ENCODE measurements around the gene CSF2RB.

Gene CSF2RB

DNA sequence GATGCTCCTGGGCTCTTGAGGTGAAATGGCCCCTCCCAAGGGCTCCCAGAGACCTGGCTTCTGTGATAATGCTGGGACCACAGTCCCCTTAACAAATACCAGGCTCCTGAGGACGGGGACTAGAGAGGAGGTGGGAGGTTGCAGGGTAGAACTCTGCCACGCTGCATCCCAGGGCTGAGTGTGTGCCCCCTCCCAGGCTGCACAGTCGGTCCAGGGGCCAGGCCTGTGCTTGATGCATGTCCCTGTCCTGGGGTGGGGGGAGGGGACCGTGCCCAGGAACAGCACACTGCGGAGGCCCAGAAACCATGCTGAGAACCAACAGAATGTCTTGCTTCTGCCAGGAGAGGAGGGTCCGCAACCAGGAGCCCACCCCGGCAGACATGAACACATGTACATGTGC, 9.3 kb downstream of the CSF2RB start:
- Mint-ChIP-seq H3K27ac (no peak overlapping the region), H3K9me3 (no peaks in the 10 kb centered on the region), H3K4me1 (ENCODE audit: low read depth) (no peaks in the 10 kb centered on the region), H3K36me3 (ENCODE audit: low read depth) (no peaks in the 10 kb centered on the region), H3K27me3 (peaks cover 33% of the 10 kb centered on the region), H3K4me3 (no peak overlapping the region)
- DNase-seq: no peak

DNA sequence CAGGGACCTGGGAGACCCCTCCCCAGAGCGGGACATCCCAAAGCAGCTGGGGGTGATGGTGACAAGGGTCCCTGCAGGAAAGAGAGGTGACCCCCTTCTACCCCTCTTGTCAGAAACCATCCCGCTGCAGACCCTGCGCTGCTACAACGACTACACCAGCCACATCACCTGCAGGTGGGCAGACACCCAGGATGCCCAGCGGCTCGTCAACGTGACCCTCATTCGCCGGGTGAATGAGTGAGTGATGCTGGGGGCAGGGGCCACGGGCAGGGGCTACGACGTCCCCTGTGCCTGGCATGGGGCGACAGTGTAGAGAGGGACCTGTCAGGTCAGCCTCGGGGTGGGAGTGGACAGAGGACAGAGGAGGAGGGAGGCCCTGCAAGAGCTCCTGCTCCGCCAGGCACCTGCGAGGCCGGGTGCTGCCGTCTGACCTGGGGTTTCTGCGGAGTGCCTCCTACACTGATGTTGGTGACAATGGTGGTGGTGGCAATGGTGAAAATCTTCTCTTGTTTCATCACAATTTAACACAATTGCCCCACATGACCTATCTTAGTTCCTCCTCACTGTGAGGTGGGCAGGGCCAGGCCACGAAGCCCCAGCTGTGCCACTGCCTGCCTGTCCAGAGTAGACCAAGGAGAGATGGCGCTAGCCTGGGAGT, 9.8 kb downstream of the CSF2RB start:
- Mint-ChIP-seq H3K4me1 (ENCODE audit: low read depth) (no peaks in the 10 kb centered on the region), H3K36me3 (ENCODE audit: low read depth) (no peaks in the 10 kb centered on the region), H3K4me3 (no peak overlapping the region), H3K9me3 (no peaks in the 10 kb centered on the region), H3K27me3 (peaks cover 36% of the 10 kb centered on the region), H3K27ac (no peak overlapping the region)
- DNase-seq: no peak

DNA sequence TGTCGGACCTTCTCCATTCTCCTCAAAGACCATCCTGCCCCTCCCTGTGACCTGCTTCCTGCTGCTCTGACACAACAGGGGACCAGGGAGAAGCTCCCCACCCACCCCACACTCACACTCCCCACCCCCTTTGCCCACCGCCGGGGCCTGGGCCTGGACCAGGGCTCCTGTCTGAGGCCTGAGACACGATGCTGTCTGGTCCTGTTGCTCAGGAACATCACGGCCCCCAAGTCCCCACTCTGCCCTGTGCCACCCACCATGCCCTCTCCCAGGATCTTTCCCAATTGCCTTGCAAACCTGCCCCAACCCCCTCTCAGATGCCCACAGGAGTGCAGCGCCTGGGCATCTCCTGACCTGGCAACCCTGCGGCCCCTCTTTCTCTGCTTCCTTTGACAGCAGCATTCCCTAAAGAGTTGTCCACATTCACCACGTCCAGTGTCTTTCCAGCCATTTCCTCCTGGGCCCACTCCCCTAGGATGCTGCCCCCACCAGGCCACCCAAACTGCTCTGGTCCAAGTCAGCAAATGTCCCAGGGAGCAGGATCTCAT, 10.8 kb downstream of the CSF2RB start:
- Mint-ChIP-seq H3K27me3 (peaks cover 40% of the 10 kb centered on the region), H3K36me3 (ENCODE audit: low read depth) (no peaks in the 10 kb centered on the region), H3K4me1 (ENCODE audit: low read depth) (no peaks in the 10 kb centered on the region), H3K4me3 (no peak overlapping the region), H3K27ac (no peak overlapping the region), H3K9me3 (no peaks in the 10 kb centered on the region)
- DNase-seq: no peak

DNA sequence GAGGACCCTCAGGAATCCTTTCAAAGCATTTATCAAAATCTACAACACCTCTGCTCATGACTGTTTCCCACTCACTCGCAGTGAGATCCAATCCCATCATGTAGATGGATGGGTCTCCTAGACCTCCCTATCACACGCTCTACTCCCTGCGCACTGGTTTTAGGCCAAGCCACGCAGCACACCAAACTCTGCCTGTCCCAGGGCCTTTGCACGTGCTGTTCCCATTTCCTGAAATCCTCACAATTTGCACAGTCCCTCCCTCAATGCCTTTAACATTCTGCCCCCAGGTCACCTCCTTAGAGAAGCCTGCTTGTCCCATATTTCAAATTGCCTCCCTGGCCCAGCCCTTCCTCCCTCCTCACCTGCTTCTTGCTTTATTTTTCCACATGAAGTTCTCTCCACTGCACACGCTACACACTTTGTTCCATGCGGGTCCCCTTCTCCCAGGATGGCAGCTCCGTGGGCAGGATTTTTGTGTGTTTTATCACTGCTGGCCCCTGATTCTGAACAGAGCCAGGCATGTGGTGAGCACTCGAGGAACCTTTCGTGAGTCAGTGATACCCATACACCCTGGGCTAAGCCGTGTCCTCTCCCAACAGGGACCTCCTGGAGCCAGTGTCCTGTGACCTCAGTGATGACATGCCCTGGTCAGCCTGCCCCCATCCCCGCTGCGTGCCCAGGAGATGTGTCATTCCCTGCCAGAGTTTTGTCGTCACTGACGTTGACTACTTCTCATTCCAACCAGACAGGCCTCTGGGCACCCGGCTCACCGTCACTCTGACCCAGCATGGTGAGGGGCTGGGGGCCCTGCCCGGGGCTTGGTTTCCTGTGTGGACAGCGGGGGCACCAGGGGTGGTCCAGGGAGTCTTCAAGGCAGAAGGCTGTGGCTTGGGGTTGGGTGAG, 12.2 kb downstream of the CSF2RB start:
- H3K27ac Mint-ChIP-seq: no peak overlapping the region
- H3K27me3 Mint-ChIP-seq: peaks cover 40% of the 10 kb centered on the region
- no peak overlapping the region for H3K4me3 Mint-ChIP-seq
- no peaks in the 10 kb centered on the region for H3K36me3 Mint-ChIP-seq (ENCODE audit: low read depth)
- H3K9me3 Mint-ChIP-seq: no peaks in the 10 kb centered on the region
- DNase-seq: no peak
- H3K4me1 Mint-ChIP-seq (ENCODE audit: low read depth): no peaks in the 10 kb centered on the region

DNA sequence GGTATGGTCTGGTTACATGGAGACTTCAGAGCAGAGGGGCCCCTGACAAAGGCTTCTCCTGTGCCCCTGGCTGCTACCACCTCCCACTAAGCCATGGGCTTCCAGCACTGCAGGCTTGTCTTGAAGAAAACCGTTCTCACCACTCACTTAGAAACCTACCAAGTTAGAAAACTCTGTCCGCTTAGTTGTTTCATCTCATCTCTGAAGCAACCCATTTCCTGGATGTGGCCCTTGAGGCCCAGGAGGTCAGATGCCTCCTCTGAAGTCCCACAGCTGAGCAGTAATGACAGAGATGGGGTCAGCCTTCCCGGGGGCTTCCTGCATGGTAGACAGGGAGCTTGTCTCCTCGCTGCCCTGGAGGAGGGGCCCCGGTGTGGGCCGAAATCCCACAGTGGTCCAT, 12.9 kb downstream of the CSF2RB start:
- H3K27ac Mint-ChIP-seq: no peak overlapping the region
- DNase-seq: no peak
- H3K27me3 Mint-ChIP-seq: peaks cover 35% of the 10 kb centered on the region

DNA sequence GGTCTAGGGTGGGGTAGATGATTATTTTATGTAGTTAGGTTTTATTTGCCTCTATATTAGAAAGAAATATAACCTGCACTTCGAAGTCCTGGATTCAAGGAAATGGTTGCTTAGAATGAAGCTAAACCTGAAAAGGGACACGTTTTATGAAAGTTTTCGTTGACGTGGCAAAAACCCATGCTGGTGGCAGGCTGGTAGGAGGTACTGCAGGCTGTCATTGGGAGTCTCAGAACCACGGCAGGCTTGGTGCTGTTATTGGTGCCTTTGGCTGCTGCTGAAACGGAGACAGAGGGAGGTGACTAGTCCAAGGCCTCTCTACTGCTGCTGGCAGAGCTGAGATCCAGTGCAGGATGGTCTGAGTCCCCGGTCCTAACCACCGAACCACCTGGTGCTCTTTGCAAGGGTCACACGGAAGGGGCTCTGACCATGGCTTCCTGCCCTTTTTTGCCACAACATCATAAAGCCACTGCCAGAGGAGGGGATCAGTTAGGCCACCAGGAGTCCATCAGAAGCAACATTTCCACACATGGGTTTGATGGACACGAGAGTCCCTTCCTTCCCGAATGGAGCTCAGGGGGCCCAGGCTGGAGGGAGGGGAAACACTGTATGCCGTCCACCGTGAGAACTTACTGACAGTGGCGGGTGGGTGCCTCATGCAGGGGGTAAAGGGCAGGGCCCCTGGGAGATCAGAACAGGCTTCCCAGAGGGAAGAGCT, 13.4 kb downstream of the CSF2RB start:
- H3K9me3 Mint-ChIP-seq: no peaks in the 10 kb centered on the region
- H3K27me3 Mint-ChIP-seq: peaks cover 34% of the 10 kb centered on the region
- no peaks in the 10 kb centered on the region for H3K36me3 Mint-ChIP-seq (ENCODE audit: low read depth)
- no peak for DNase-seq
- H3K27ac Mint-ChIP-seq: no peak overlapping the region
- no peaks in the 10 kb centered on the region for H3K4me1 Mint-ChIP-seq (ENCODE audit: low read depth)
- H3K4me3 Mint-ChIP-seq: no peak overlapping the region

More for the DNA sequence above, 12.9 kb downstream of the CSF2RB start:
- no peak overlapping the region for H3K4me3 Mint-ChIP-seq
- H3K9me3 Mint-ChIP-seq: no peaks in the 10 kb centered on the region
- H3K36me3 Mint-ChIP-seq (ENCODE audit: low read depth): no peaks in the 10 kb centered on the region
- H3K4me1 Mint-ChIP-seq (ENCODE audit: low read depth): no peaks in the 10 kb centered on the region

DNA sequence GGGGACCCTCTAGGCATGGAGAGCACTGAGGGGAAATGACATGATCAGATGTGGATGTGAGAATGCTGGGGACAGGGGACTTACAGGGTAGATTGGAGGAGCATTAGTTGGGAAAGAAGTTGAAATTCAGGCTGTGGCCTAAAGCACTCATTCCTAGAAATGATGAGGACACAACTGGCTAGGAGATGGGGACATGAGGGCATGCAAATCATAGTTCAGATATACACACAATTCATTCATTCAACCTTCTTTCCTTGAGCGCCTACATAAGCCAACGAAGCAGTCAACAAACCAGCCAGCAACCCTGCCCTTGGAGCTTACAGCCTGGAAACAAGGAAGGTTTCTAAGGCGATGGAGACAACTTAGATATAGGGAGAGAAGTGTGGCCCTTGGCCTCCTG, 14.2 kb downstream of the CSF2RB start:
- DNase-seq: no peak
- Mint-ChIP-seq H3K9me3 (no peaks in the 10 kb centered on the region), H3K4me3 (no peak overlapping the region), H3K27ac (no peak overlapping the region), H3K27me3 (peaks cover 34% of the 10 kb centered on the region), H3K36me3 (ENCODE audit: low read depth) (no peaks in the 10 kb centered on the region), H3K4me1 (ENCODE audit: low read depth) (no peaks in the 10 kb centered on the region)

DNA sequence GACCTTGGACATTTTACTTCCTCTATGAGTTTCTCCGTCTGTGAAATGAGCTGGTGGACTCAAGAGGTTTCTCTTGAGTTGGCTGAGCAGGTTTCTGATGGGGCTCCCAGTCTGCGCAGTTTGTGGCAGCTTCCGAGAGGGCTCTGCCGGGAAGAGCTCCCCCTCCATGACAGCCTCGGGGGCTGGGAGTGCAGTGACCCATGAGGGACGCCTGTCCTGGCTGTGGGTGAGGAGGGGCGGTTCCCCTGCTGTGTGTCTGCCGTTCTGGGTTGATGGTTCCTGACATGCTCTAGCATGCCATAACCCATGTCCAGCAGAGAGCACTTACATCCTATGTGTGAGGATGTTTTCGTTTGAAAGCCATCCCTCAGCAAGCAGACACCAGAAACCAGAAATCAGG, 14.8 kb downstream of the CSF2RB start:
- H3K4me1 Mint-ChIP-seq (ENCODE audit: low read depth): no peaks in the 10 kb centered on the region

DNA sequence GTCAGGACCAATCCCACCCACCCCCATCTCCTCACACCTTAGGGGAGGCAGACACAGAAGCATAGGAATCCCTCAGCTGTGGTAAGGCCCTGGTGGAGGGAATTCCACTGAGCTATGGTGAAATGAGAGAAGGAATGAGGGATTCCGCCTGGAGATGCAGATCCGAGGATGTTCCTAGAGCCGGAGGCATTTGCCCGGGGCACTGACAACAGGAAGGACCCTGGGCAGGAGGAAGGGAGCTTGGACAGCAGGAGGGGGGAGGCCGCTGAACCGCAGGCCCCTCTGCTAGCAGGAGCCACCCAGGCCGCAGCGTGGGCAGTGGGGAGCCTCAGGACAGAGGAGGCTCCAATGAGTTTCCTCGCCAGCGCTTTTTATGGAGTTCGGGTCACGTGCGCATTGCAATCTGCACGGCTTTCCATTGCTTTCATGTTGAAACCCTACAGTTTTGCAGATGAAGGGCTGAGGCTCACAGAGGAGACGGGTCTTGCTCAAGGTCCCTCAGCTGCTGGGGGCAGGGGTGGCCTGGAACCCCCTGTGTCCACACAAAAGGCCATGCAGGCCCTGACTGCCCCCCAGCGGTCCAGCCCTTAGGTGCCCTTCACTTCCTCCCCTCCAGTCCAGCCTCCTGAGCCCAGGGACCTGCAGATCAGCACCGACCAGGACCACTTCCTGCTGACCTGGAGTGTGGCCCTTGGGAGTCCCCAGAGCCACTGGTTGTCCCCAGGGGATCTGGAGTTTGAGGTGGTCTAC, 15.5 kb downstream of the CSF2RB start:
- no peak overlapping the region for H3K27ac Mint-ChIP-seq
- no peak overlapping the region for H3K4me3 Mint-ChIP-seq
- no peak for DNase-seq
- no peaks in the 10 kb centered on the region for H3K4me1 Mint-ChIP-seq (ENCODE audit: low read depth)
- no peaks in the 10 kb centered on the region for H3K9me3 Mint-ChIP-seq
- peaks cover 34% of the 10 kb centered on the region for H3K27me3 Mint-ChIP-seq
- no peaks in the 10 kb centered on the region for H3K36me3 Mint-ChIP-seq (ENCODE audit: low read depth)

More for the DNA sequence above, 14.8 kb downstream of the CSF2RB start:
- Mint-ChIP-seq H3K9me3 (no peaks in the 10 kb centered on the region), H3K27me3 (peaks cover 34% of the 10 kb centered on the region), H3K4me3 (no peak overlapping the region), H3K27ac (no peak overlapping the region), H3K36me3 (ENCODE audit: low read depth) (no peaks in the 10 kb centered on the region)
- DNase-seq: no peak

DNA sequence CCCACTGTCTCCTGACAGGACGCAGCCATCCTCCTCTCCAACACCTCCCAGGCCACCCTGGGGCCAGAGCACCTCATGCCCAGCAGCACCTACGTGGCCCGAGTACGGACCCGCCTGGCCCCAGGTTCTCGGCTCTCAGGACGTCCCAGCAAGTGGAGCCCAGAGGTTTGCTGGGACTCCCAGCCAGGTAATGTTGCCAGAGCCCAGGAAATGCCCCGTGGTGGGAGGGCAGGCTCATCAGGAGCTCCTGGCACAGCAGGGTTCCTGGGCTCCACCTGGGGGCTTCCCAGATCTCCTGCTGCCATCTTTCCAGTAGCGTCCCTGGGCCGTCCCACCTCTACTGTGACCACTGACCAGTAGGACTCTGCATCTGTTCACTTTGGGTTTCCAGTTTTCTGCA, 16.2 kb downstream of the CSF2RB start:
- no peak overlapping the region for H3K4me3 Mint-ChIP-seq
- peaks cover 29% of the 10 kb centered on the region for H3K27me3 Mint-ChIP-seq
- H3K4me1 Mint-ChIP-seq (ENCODE audit: low read depth): no peaks in the 10 kb centered on the region
- H3K9me3 Mint-ChIP-seq: no peaks in the 10 kb centered on the region
- no peaks in the 10 kb centered on the region for H3K36me3 Mint-ChIP-seq (ENCODE audit: low read depth)
- H3K27ac Mint-ChIP-seq: no peak overlapping the region
- no peak for DNase-seq

DNA sequence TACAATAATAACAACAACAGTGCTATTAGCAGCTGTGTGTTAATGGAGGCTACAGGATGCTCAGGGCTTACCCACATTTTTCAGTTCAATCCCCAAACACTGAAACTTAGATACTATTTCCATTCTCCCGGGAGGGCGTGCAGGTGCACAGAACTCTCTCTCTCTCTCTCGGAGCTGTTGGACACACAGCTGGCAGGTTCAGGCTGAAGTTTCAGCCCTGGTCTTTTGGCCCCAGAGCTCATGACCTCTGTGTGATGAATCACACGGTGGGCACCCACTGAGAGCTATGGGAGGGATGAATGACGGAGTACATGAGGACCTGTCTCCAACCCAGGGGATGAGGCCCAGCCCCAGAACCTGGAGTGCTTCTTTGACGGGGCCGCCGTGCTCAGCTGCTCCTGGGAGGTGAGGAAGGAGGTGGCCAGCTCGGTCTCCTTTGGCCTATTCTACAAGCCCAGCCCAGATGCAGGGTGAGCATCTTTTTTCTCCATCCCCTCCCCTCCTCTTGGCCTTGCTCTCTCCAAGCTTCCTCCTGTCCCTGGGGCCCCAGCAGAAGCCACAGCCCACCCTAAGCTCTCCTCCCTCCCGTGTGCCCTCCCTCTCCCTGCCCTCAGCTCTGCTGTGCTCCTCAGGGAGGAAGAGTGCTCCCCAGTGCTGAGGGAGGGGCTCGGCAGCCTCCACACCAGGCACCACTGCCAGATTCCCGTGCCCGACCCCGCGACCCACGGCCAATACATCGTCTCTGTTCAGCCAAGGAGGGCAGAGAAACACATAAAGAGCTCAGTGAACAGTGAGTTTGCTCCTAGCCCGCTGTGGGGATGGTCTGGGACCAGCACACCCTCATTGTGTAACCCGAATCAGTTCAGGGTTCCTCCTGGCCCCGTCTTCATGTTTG, 16.9 kb downstream of the CSF2RB start:
- H3K36me3 Mint-ChIP-seq (ENCODE audit: low read depth): no peaks in the 10 kb centered on the region
- H3K4me3 Mint-ChIP-seq: no peak overlapping the region
- H3K27me3 Mint-ChIP-seq: peaks cover 23% of the 10 kb centered on the region
- H3K27ac Mint-ChIP-seq: no peak overlapping the region
- H3K9me3 Mint-ChIP-seq: no peaks in the 10 kb centered on the region
- H3K4me1 Mint-ChIP-seq (ENCODE audit: low read depth): no peaks in the 10 kb centered on the region
- DNase-seq: no peak

DNA sequence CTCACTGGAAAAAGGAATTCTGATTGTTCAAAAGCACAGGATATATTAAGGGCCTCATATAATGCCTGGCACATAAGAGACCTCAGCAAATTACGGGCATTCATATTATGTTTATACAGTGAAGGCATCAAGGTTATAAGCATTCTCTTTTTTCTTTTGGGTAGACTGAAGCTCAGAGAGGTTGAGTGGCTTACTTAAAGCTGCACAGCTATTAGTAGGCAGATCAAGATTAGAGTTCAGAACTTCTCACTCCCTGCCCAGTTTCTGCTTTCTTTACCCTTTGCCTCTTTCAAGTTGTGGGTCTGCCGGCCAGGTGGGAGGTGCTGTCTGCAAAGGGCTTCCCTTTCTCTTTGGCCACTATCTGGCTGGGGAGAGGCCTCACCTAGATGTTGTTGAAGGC, 18.0 kb downstream of the CSF2RB start:
- Mint-ChIP-seq H3K4me3 (no peak overlapping the region), H3K27me3 (peaks cover 18% of the 10 kb centered on the region), H3K36me3 (ENCODE audit: low read depth) (no peaks in the 10 kb centered on the region), H3K27ac (no peak overlapping the region), H3K4me1 (ENCODE audit: low read depth) (no peaks in the 10 kb centered on the region), H3K9me3 (no peaks in the 10 kb centered on the region)
- DNase-seq: no peak

DNA sequence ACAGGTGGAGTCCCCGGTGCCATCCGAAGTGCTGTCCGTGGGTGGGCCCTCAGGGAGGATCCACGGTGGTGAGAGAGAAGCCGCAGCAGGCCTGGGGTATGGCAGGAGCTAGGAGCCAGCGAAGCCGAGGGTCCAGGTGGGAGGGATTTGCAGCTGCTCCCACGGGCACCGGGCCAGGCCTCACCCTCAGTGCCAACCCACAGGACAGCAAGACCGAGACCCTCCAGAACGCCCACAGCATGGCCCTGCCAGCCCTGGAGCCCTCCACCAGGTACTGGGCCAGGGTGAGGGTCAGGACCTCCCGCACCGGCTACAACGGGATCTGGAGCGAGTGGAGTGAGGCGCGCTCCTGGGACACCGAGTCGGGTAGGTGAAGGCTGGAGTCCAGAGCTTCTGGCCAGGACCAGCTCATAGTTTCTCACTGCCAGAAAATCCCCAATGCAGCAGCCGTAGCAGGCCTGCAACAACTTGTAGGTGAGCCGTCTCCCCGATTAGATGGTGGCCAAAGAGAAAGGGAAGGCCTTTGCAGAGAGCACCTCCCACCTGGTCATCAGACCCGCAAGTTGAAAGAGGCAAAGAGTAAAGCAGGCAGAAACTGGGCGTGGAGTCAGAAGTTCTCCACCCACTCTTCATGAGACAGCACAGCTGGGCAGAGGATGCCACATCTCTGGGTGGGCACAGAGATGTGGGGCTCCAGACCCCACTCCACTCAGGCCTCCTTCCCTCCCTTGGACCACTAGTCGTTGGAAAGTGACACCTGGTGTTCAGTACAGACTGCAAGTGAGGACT, 20.4 kb downstream of the CSF2RB start:
- no peaks in the 10 kb centered on the region for H3K4me1 Mint-ChIP-seq (ENCODE audit: low read depth)
- H3K27me3 Mint-ChIP-seq: no peaks in the 10 kb centered on the region
- no peak overlapping the region for H3K27ac Mint-ChIP-seq
- no peaks in the 10 kb centered on the region for H3K36me3 Mint-ChIP-seq (ENCODE audit: low read depth)
- H3K9me3 Mint-ChIP-seq: no peaks in the 10 kb centered on the region
- DNase-seq: no peak
- H3K4me3 Mint-ChIP-seq: no peak overlapping the region
